HG03196 (cell line): ENCODE results near the gene TBX2.
"Not testable (repeated sequence)": the region's sequence is repeated elsewhere in the genome, so short reads cannot be mapped to it uniquely, and the experiment has no call there.

ENCODE experiments used
- ATAC-seq: cut with Tn5 transposase; IDR thresholded peaks from one replicate; pipeline ENCODE4 v1.9.1; 2021; ENCODE audit not compliant: unreplicated experiment

The TBX2 gene

DNA sequence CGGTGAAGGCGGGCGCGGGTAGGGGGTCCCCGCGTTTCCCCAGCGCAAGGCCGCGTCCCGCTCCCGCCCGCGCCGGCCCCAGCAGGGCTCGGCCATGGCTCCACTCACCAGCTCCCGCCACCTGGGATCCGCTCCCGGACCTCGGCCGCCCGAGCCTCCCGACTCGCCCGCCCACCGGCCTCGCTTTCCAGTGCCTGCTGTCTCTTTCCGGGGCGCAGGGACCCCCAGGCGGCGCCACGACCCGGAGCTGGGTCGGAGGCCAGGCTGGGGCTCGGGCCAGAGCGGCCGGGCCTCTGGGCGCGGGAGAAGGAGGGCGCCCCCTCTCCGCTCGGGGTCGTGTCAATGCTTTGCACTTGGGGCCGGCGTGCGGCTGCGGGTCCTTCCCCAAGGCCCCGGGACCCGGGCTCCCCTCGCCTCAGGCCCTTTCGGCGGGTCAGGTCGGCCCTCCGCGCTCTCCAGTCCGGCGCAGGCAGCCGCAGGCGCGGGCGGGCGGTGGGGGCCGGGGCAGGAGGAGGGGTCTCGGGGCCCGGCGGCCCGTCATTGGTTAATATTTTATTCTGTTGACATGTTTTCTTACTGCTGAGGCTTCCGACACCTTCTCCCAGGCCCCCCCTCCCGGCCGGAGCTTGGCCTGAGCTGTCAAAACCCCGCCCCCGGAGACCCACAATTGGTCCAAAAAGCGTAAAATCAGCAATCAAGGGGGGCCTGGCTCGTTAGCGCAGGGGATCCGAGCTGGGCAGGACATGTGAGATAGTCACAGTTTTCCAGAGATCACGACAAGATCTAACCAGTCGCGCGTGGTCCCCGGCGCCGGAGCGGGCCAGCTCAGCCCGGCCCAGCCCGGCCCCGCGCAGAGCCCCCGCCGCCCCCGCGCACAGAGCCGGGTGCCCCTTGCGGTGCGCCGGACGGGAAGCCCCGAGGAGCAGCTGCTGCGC, at the start of gene TBX2:
Gene TBX2, plus strand, starts transcription at position 713 of the 935 bp plus-strand sequence. CDS start 334 bp downstream, outside the sequence.
- ATAC-seq, result no peak

- no peak for ATAC-seq
Observed at GRCh38 chr17:61351745-61352407, 47.8 kb upstream of the TBX2 start.

- ATAC-seq, result no peak
Observed at GRCh38 chr17:61352408-61352770, 47.3 kb upstream of the TBX2 start.

DNA sequence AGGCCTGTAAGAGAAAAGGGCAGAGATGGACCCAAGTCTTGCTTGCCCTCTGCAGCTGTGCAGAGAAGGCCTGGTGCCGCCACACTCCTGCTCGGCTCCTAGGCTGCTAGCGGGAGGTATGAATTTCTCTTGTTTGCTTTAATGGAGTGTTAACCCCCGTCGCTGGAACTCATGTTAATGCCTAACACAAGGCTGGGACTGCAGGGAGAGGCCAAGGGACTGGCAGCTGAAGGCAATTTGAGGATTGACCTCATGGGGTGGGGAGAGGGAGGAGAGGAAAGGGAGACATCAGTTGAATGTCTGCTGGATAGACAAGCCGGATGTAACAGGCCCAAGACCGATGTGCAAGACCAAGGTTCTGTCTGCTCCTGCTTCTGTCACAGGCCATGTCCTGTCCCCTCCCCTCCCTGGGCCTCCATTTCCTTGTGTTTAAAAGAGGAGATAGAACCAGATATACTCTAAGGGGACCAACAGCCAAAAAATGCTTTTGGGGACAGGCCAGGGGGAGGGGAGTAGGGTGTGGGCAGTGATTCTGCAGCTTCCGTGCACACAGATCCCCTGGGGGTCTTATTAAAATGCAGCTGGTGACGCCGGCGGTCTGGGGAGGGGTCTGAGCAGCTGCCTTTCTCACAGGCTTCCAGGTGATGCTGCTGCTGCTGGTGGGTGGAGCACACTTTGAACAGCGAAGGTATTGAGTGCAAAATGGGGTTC, 46.7 kb upstream of the TBX2 start:
- no peak for ATAC-seq

- no peak for ATAC-seq
Observed at GRCh38 chr17:61353615-61354014, 46.0 kb upstream of the TBX2 start.

DNA sequence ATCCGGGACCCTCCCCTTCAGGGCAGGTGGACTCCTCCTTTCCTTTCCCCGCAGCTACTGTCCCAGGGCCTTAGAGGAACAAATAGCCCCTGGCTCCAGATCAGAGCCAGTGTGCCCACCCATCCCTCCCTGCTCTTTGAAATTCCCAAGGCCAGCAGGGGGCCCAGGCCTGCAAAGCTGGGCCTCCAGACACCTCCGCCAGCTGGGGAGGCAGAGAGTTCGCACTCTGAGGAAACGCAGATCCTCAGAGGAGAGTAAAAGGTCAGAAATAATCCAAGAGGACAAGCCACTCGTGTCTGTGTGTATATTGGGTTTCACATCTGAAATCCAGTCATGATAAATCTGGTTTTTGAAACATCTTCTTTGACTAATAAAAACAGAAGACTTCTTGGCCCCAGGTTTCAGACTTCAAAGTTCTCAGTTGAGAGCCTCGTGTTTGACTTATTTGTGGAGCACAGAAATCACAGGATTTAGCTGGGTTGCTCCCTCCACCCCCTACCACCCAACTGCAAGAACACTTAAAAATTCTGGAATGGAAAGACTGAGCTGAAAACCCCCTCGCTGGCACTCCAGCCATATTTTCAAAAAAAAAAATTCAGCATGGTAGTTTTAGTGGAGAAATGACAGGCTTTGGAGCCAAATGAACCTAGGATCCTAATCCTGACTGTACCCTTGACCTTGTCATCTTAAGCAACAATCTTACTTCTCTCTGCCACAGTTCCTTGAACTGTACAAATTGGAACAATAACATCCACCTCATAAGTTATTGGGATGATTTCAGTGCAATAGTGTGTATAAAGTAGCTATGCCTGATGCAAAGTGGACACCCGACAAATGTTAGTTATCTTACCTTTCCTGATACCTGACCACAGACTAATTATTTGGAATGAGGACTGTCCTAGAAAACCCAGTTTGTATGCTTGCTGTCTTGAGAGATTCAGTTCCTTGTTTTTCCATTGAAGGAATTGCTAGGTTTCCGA, 44.5 kb upstream of the TBX2 start:
- ATAC-seq, result no peak

DNA sequence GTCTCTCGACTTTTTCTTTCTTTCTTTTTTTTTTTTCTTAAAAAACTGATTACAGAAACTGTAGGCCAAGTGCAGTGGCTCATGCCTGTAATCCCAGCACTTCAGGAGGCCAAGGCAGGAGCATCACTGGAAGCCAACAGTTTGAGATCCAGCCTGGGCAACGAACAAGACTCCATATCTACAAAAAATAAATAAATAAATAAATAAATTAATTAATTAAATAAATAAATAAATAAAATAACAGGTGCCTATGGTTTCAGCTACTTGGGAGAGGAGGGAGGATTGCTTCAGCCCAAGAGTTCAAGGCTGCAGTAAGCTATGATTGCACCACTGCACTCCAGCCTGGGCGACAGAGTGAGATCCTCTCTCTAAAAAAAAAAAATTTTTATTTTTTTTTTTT, 42.6 kb upstream of the TBX2 start:
- not testable (repeated sequence) for ATAC-seq

DNA sequence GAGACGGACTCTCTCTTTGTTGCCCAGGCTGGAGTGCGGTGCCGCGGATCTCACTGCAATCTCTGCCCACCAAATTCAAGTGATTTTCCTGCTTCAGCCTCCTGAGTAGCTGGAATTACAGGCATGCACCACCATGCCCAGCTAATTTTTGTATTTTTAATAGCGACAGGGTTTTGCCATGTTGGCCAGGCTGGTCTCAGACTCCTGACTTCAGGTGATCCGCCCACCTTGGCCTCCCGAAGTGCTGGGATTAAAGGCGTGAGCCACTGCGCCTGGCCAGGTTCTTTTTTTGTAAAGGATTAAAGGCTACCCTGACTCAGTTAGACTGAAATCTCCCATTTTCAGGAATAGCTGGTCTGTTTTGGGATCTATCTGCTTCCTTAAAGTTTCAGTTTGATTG, 40.1 kb upstream of the TBX2 start:
- not testable (repeated sequence) for ATAC-seq

GRCh38 chr17:61360318-61360943, 39.2 kb upstream of the TBX2 start:
- no peak for ATAC-seq

GRCh38 chr17:61361084-61361483, 38.6 kb upstream of the TBX2 start:
- no peak for ATAC-seq

- no peak for ATAC-seq
Observed at GRCh38 chr17:61362396-61362795, 37.2 kb upstream of the TBX2 start.

- ATAC-seq, result no peak
Observed at GRCh38 chr17:61362852-61363600, 36.6 kb upstream of the TBX2 start.

DNA sequence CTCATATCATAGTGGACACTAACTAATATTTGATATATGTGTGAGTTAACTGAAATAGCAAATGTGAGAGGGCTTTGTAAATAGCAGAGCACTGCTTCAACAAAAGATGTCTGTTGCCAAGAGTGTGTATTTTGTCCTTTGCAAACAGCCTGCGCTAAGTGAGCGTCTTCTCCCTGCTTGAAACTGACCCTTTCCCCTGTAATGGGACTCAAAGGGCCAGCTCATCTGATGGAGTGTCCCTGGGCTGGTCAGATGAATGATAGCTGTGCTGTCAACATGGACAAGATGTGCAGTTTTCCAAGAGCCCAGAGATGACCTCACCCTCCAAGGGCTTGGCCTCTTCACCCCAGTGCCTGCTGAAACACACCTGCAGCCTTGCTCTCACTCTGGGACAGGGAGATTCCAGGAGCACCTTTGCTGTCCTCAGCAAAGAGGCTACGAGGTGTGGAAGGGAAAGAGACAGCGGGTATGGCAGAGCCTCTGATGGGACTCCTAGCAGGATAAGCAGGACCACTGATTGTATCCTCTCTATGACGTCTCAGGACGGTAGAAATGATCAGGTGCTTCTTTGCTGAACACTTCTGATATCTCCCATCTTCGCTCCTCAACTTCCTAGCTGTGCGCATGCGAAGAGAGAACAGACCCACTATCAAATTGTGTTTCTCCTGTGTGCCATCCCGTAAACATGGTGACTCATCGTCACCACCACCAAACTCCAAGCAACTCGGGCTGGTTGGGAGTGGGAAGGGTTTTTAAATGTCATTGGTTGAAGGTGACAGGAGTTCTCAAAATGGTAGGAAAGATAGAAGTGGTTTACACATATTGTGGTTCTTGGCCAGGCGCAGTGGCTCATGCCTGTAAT, 35.8 kb upstream of the TBX2 start:
- ATAC-seq, result no peak

DNA sequence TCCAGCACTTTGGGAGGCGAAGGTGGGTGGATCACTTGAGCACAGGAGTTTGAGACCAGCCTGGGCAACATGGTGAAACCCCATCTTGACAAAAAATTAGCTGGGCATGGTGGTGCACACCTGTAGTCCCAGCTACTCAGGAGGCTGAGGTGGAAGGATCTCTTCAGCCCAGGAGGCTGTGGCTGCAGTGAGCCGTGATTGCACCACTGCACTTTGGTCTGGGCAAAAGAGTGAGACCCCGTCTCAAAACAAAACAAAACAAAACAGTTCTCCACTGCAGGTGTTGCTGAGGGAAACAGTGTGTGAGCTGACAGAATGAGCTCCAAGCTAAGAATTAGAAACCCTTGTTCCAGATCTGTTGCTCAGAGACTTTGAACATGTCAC, 35.2 kb upstream of the TBX2 start:
- ATAC-seq, result no peak

GRCh38 chr17:61366076-61366714, 33.4 kb upstream of the TBX2 start:
- ATAC-seq, result no peak

DNA sequence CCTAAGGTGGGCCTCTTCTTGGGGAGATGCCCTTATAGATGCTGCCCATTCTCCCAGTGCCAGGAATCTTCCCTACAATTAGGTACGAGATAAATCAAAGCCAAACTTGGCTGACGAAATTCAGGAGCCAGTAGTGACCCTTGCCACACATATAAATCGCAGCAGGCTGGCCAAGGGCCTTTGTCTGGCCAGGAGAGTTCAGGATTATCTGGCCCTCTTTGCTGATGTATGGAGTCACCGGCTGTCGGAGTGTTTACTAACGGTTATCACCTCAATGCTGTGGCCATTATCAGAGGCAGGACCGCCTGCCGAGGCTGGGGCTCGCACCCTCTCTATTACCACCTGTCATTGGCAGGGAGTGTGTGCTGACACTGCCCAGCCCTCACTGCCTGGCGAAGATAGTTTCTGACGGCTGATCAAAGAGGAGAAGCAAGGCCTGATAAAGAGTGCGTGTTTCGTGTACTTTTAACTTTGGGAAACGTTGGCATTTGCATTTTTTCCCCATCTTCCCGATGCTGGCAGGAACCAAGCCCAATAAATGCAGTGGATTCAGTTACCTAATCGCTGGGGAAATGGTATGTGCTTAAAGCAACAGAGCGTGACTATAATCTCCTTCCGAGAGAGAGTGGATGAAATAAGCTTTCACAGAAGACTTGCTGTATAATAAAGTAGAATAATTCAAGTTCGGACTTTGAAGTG, 32.8 kb upstream of the TBX2 start:
- no peak for ATAC-seq
